Activated naive CD4-positive, alpha-beta T cell treated with anti-CD3 and anti-CD28 coated beads, Interleukin-2, amount 50 U/mL, for 16 hours (primary cell): ENCODE data around the gene CEP164.
"Not testable (repeated sequence)": the region's sequence is repeated elsewhere in the genome, so short reads cannot be mapped to it uniquely, and the experiment has no call there.

Experiments
- DNase-seq: peaks from one replicate; pipeline ENCODE4 v3.0.0-alpha.2; 2020

The CEP164 gene

GRCh38 chr11:117443266-117444186 lies 115.9 kb downstream of the CEP164 start:
- DNase-seq: no peak

- DNase-seq: no peak
Measured at GRCh38 chr11:117444256-117444655, 116.6 kb downstream of the CEP164 start.

- no peak for DNase-seq
Measured at GRCh38 chr11:117444711-117445658, 117.3 kb downstream of the CEP164 start.

GRCh38 chr11:117449111-117449693 lies 121.5 kb downstream of the CEP164 start:
- no peak for DNase-seq

- DNase-seq: no peak
Measured at GRCh38 chr11:117453886-117454563, 126.4 kb downstream of the CEP164 start.

- no peak for DNase-seq
Measured at GRCh38 chr11:117454564-117454917, 126.9 kb downstream of the CEP164 start.

- DNase-seq: no peak
Measured at GRCh38 chr11:117456027-117456720, 128.5 kb downstream of the CEP164 start.

GRCh38 chr11:117456721-117457029 lies 129.0 kb downstream of the CEP164 start:
- DNase-seq: not testable (repeated sequence)

GRCh38 chr11:117457031-117457785 lies 129.6 kb downstream of the CEP164 start:
- DNase-seq: no peak

GRCh38 chr11:117457835-117458234 lies 130.2 kb downstream of the CEP164 start:
- no peak for DNase-seq

- DNase-seq: no peak
Measured at GRCh38 chr11:117458275-117459122, 130.8 kb downstream of the CEP164 start.

- no peak for DNase-seq
Measured at GRCh38 chr11:117459123-117459978, 131.7 kb downstream of the CEP164 start.

- DNase-seq: no peak
Measured at GRCh38 chr11:117459979-117460300, 132.3 kb downstream of the CEP164 start.

- DNase-seq: no peak
Measured at GRCh38 chr11:117461396-117462182, 133.9 kb downstream of the CEP164 start.

- no peak for DNase-seq
Measured at GRCh38 chr11:117462183-117462863, 134.7 kb downstream of the CEP164 start.

GRCh38 chr11:117462864-117463247 lies 135.2 kb downstream of the CEP164 start:
- DNase-seq: no peak
